GM19395 (cell line): ENCODE data around the gene C2CD3.

ENCODE experiments used
- ATAC-seq: cut with Tn5 transposase; IDR thresholded peaks from one replicate; pipeline ENCODE4 v1.9.1; 2021; ENCODE audit warnings: mild to moderate bottlenecking, moderate library complexity; ENCODE audit not compliant: unreplicated experiment

The C2CD3 gene

DNA sequence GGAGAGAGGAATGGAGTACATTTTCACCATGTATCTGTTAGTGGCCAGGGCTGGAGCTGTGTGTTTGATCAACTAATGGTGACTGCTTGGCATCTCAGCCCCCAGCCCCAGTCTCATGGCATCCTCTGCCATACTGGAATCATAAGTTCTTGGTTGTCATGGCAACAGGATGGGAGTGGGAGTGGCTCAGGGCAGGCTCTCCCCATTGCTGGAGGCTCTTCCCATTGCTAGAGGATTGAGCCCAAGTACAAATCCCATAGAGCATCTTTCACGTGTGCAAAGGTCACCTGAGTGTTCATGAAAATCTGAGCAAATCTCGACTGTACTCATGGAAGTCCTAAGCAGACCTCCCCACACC is 205.1 kb downstream of the C2CD3 start:
- ATAC-seq = no peak

DNA sequence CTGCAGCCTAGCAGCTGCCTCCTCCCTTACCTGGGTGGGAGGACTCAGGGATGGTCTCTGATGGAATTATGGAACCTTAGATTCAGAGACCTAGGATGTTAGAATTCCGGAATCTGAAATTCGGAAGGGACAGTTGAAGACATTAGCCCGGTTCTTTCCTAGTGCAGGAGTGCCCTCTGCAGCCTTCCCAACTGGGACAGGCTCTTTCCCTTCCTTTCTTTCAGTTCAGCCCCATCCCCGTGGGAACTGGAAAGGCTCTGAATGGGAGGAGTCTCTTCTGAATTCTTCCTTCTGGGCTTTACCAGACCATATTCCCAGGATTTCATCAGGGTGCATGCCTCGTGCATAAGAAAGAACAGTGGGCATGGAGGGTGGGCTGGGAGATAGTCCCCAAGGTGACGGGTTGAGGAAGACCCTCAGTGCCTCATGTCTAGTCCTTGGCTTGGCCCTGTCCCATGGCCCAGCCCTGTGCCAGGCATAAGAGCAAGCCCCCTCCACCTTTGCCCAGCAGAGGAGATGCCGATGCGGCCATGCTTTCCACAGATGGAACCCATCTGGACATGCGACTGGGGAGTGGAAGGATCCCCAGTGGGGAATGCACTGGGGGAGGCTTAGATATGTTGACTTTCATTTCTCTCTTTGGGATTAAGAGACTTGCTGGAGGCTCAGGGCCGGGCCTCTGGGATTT is 205.6 kb downstream of the C2CD3 start:
- ATAC-seq = no peak

DNA sequence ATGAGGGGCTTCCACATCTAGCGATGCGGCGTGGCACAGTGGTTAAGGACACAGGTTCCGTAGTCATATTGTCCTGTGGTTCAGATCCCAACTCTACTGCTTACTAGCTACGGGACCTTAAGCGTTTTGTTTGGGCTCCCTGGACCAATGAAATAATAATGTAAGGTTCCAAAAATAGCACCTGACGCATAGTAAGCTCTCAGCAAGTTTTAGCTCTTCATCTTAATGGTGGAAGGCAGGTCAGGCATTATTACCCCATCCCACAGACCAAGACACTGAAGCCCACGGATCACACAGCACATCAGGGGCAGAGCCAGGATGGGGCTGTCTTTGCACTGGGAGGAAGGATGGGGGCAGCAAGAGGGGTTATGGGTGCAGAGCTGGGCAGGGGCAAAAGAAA is 206.9 kb downstream of the C2CD3 start:
- no peak for ATAC-seq
